C4-2B (cell line): Measurements from ENCODE around the gene TDP2.

Experiments used
- H3K27ac ChIP-seq: fragments of 450-650 bp; 2 replicates; pipeline ENCODE4 v1.5.1; 2017
- ZFX ChIP-seq: fragments of 450-650 bp; IDR thresholded peaks from 2 replicates; pipeline ENCODE4 v1.6.1; 2017
- TF ChIP-seq, protein P1 (sequence below): fragments of 450-650 bp; conservative IDR thresholded peaks from 2 replicates; pipeline ENCODE4 v1.5.1; 2017; ENCODE audit warnings: mild to moderate bottlenecking

The TDP2 gene

GRCh38 chr6:24655215-24655614 lies 11.5 kb downstream of the TDP2 start:
- no peak overlapping the region for H3K27ac ChIP-seq
- no peak for TF ChIP-seq ZFX
- TF ChIP-seq, protein P1, sequence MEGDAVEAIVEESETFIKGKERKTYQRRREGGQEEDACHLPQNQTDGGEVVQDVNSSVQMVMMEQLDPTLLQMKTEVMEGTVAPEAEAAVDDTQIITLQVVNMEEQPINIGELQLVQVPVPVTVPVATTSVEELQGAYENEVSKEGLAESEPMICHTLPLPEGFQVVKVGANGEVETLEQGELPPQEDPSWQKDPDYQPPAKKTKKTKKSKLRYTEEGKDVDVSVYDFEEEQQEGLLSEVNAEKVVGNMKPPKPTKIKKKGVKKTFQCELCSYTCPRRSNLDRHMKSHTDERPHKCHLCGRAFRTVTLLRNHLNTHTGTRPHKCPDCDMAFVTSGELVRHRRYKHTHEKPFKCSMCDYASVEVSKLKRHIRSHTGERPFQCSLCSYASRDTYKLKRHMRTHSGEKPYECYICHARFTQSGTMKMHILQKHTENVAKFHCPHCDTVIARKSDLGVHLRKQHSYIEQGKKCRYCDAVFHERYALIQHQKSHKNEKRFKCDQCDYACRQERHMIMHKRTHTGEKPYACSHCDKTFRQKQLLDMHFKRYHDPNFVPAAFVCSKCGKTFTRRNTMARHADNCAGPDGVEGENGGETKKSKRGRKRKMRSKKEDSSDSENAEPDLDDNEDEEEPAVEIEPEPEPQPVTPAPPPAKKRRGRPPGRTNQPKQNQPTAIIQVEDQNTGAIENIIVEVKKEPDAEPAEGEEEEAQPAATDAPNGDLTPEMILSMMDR = no peak

GRCh38 chr6:24650365-24650764 lies 16.3 kb downstream of the TDP2 start:
- no peak overlapping the region for H3K27ac ChIP-seq
- no peak for TF ChIP-seq ZFX
- TF ChIP-seq, protein P1 = no peak

GRCh38 chr6:24649691-24650090 lies 17.0 kb downstream of the TDP2 start:
- no peak for TF ChIP-seq ZFX
- TF ChIP-seq, protein P1 = no peak
- no peak overlapping the region for H3K27ac ChIP-seq

DNA sequence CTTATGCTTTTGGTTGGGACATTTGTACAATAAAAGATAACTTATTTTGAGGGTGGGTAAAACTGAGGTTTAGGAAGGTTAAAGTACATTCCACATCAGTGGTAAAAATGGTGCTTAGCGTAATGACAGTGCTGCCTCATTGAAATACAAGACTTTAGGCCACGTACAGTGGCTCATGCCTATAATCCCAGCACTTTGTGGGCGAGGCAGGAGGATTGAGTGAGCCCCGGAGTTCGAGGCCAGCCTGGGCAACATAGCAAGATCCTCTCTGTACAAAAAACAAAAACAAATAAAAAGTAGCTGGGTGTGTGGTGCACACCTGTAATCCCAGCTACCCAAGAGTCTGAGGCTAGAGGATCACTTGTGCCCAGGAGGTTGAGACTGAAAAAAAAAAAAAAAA lies 18.4 kb downstream of the TDP2 start:
- H3K27ac ChIP-seq = no peak overlapping the region
- TF ChIP-seq, protein P1 = no peak
- TF ChIP-seq ZFX = no peak

GRCh38 chr6:24646771-24647170 lies 19.9 kb downstream of the TDP2 start:
- no peak overlapping the region for H3K27ac ChIP-seq
- TF ChIP-seq, protein P1 = no peak
- TF ChIP-seq ZFX = no peak

DNA sequence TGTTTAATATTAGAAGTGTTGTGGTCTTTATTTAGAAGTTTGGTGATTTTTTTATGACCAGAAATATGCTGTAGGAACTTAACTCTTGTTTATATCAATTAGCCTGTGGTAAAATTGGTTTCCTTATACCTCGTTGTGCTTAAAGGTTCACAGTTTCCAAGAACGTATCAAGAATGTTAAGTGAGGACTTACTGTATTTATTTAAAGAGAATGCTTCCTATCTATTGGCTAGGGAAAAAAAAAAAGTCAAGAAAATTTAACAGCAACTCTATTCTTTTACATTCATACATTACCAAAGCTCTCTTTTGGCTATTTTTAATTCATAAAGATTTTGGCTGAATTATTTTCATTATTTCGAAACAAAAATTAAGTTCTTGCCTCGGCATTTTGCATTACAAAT lies 22.3 kb downstream of the TDP2 start:
- no peak for TF ChIP-seq ZFX
- TF ChIP-seq, protein P1 = no peak
- H3K27ac ChIP-seq = no peak overlapping the region

- TF ChIP-seq, protein P1 = no peak
- no peak for TF ChIP-seq ZFX
- H3K27ac ChIP-seq = no peak overlapping the region
Measured at GRCh38 chr6:24643920-24644319, 22.8 kb downstream of the TDP2 start.
